HEK293T (cell line): Measurements from ENCODE around the gene PLA2G1B.

ENCODE experiments used
- ARNT ChIP-seq: fragments of 450-650 bp; IDR thresholded peaks from 2 replicates; pipeline ENCODE4 v1.6.1; 2017; ENCODE audit warnings: mild to moderate bottlenecking
- BHLHE40 ChIP-seq: fragments of 450-650 bp; IDR thresholded peaks from 2 replicates; pipeline ENCODE4 v1.6.1; 2016; ENCODE audit warnings: mild to moderate bottlenecking, moderate library complexity, borderline replicate concordance
- CTBP1 ChIP-seq: fragments of 450-650 bp; IDR thresholded peaks from 2 replicates; pipeline ENCODE4 v1.6.1; 2016; ENCODE audit warnings: borderline replicate concordance
- ELF4 ChIP-seq: fragments of 450-650 bp; IDR thresholded peaks from 2 replicates; pipeline ENCODE4 v1.6.1; 2017; ENCODE audit warnings: antibody characterized with exemption
- FOXK2 ChIP-seq: fragments of 450-650 bp; IDR thresholded peaks from 2 replicates; pipeline ENCODE4 v1.6.1; 2016; ENCODE audit warnings: mild to moderate bottlenecking
- FOXM1 ChIP-seq: fragments of 450-650 bp; IDR thresholded peaks from 2 replicates; pipeline ENCODE4 v1.6.1; 2017; ENCODE audit warnings: mild to moderate bottlenecking, borderline replicate concordance
- HDGF ChIP-seq: fragments of 450-650 bp; IDR thresholded peaks from 2 replicates; pipeline ENCODE4 v1.6.1; 2017; ENCODE audit warnings: antibody characterized with exemption, borderline replicate concordance
- NFRKB ChIP-seq: fragments of 450-650 bp; IDR thresholded peaks from 2 replicates; pipeline ENCODE4 v1.6.1; 2016; ENCODE audit warnings: mild to moderate bottlenecking, moderate library complexity
- PKNOX1 ChIP-seq: fragments of 450-650 bp; IDR thresholded peaks from 2 replicates; pipeline ENCODE4 v1.6.1; 2016
- SP1 ChIP-seq: fragments of 450-650 bp; IDR thresholded peaks from 2 replicates; pipeline ENCODE4 v1.6.1; 2017
- SUZ12 ChIP-seq: fragments of 450-650 bp; IDR thresholded peaks from 2 replicates; pipeline ENCODE4 v1.6.1; 2016; ENCODE audit warnings: mild to moderate bottlenecking
- TARDBP ChIP-seq: fragments of 450-650 bp; IDR thresholded peaks from 2 replicates; pipeline ENCODE4 v1.6.1; 2016
- ZNF384 ChIP-seq: fragments of 450-650 bp; IDR thresholded peaks from 2 replicates; pipeline ENCODE4 v1.6.1; 2016

- TF ChIP-seq CTBP1 (no peak), FOXM1 (no peak), NFRKB (no peak), ZNF384 (no peak), ARNT (no peak), BHLHE40 (no peak), HDGF (no peak), ELF4 (no peak), SP1 (no peak), SUZ12 (no peak), PKNOX1 (no peak), TARDBP (no peak), FOXK2 (no peak)
These were observed 20.2 kb upstream of the PLA2G1B start for GRCh38 chr12:120347766-120348165.
